T1000 (cell line): Measurements from ENCODE around the gene CSNK1G1.
"Not testable (repeated sequence)": the region's sequence is repeated elsewhere in the genome, so short reads cannot be mapped to it uniquely, and the experiment has no call there.

Experiments used
- DNase-seq: peaks from one replicate; lab custom pipeline; 2025; ENCODE audit warnings: mixed read lengths; lab: John Stamatoyannopoulos, UW

Gene CSNK1G1

GRCh38 chr15:64133623-64134344, 222.2 kb downstream of the CSNK1G1 start:
- DNase-seq: no peak

- DNase-seq: no peak
Measured at GRCh38 chr15:64132217-64132616, 223.8 kb downstream of the CSNK1G1 start.

DNA sequence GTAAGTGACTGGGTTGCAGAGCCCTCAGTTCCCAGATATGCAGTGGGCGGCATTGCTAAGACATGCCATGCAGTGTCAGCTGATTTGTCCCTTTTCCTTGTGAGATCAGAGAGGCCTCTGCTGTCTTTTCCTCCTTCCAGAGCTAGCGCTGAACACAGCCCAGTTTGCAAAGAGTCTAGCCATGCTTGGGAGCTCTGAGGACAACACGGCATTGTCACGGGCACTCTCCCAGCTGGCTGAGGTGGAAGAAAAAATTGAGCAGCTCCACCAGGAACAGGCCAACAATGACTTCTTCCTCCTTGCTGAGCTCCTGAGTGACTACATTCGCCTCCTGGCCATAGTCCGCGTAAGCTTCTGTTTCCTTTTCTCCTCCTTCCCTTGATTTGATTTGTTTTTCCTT, 224.4 kb downstream of the CSNK1G1 start:
- no peak for DNase-seq

GRCh38 chr15:64130159-64130558, 225.8 kb downstream of the CSNK1G1 start:
- no peak for DNase-seq

GRCh38 chr15:64127521-64128270, 228.3 kb downstream of the CSNK1G1 start:
- DNase-seq: no peak

- DNase-seq: no peak
Measured at GRCh38 chr15:64125978-64126377, 230.0 kb downstream of the CSNK1G1 start.

DNA sequence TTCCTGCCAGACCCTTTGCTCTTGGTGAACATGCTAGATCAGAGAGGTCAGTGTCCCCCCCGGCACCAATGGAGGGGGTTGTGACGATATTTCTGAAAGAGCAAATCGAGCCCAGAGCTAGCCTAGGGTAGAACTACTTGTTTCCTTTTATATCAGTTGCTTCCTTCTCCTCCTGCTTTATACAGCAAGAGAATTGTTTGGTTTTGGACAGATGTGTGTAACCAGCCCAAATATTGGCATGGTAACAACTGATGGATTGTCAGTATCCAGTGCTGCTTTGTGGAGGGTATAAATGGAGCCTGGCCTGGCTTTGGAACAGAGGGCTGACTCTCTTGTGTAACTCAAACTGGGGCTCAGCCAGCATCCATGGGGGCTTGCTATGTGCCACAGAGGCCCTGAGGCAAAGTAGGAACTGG, 233.0 kb downstream of the CSNK1G1 start:
- no peak for DNase-seq

DNA sequence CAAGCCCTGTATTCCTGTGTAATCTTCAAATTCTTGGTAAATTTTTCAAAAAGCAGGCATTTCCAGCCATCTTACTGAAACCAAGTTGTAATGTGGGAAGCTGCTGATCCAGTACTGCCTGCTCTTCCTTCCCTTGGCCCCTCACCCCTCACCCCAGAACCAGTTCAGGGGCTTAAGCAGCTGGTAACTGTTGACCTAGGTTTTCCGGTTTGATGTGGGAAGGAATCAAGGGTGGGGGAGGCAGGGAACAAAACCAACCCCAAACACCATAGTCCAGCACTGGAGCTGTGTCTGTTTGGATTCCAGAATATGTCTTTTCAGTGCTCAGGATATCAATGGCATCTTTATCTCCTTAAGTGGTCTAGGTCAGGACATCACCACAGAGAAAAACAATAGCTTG, 233.5 kb downstream of the CSNK1G1 start:
- no peak for DNase-seq

GRCh38 chr15:64121614-64122013, 234.4 kb downstream of the CSNK1G1 start:
- no peak for DNase-seq

DNA sequence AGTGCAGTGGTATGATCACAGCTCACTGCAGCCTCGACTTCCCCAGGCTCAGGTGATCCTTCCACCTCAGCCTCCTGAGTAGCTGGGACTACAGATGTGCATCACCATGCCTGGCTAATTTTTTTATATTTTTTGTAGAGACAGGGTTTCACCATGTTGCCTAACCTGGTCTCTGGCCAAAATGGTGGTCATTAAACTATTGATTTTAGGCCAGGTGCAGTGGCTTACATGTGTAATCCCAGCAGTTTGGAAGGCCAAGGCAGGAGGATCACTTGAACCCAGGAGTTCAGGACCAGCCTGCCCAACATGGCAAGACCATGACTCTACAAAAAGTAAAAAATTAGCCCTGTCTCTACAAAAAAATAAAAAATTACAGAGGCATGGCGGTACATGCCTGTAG, 235.7 kb downstream of the CSNK1G1 start:
- not testable (repeated sequence) for DNase-seq

- no peak for DNase-seq
Measured at GRCh38 chr15:64117759-64118487, 238.1 kb downstream of the CSNK1G1 start.
